Activated B cell treated with CpG ODN at 0.5 μM for 24 hours (primary cell): ENCODE results near the gene SLC39A8. TPM values are rescaled to one million over a fixed set of nuclear protein-coding genes. Genes with fewer than 3 reads are reported as not detected.

Experiments
- ATAC-seq: fragments of 200-7000 bp; cut with Tn5 transposase; one replicate; pipeline ENCODE4 v1.10.0; 2021; ENCODE audit warnings: low read depth, mild to moderate bottlenecking, moderate library complexity
- CTCF ChIA-PET: fragments of 350-600 bp; sonication (Branson Sonifier 250); formaldehyde crosslinking; loops from one replicate; lab custom pipeline; 2021; ENCODE audit warnings: antibody characterized with exemption; lab: Charles Lee
- POLR2A ChIA-PET: fragments of 350-600 bp; sonication (Branson Sonifier 250); formaldehyde crosslinking; loops from one replicate; lab custom pipeline; 2021; ENCODE audit warnings: antibody characterized with exemption; lab: Charles Lee
- DNase-seq: peaks from one replicate; pipeline ENCODE4 v3.0.0; 2022
- H3K27ac Mint-ChIP-seq: one replicate; pipeline ENCODE4 v1.8.0; 2020; ENCODE audit warnings: mixed read lengths
- H3K27me3 Mint-ChIP-seq: one replicate; pipeline ENCODE4 v1.8.0; 2021; ENCODE audit warnings: mixed read lengths
- H3K36me3 Mint-ChIP-seq: one replicate; pipeline ENCODE4 v1.8.0; 2021; ENCODE audit warnings: low read depth, mixed read lengths
- H3K4me1 Mint-ChIP-seq: one replicate; pipeline ENCODE4 v1.8.0; 2021; ENCODE audit warnings: mixed read lengths
- H3K4me3 Mint-ChIP-seq: one replicate; pipeline ENCODE4 v1.8.0; 2020; ENCODE audit warnings: mild to moderate bottlenecking, mixed read lengths
- H3K9me3 Mint-ChIP-seq: one replicate; pipeline ENCODE4 v1.8.0; 2020; ENCODE audit warnings: mixed read lengths
- CTCF ChIP-seq: fragments of 200-600 bp; IDR thresholded peaks from one replicate; pipeline ENCODE4 v1.8.0; 2022; ENCODE audit warnings: antibody characterized with exemption, mild to moderate bottlenecking
- intact Hi-C: fragments of 100-400 bp; cut with micrococcal nuclease; formaldehyde crosslinking; loops from one replicate; pipeline ENCODE4 v1.15.1; 2024
- total RNA-seq: library from RNA; stranded (reverse); gene quantifications from 2 replicates; pipeline ENCODE4 v1.2.3, GENCODE V29; 2022

Gene SLC39A8
- total RNA-seq, 1 donor from 2014 or later: 17.9 TPM

GRCh38 chr4:102341201-102341600, 4.1 kb downstream of the SLC39A8 start:
- TF ChIP-seq CTCF: no peak
- no peak overlapping the region for H3K4me3 Mint-ChIP-seq

GRCh38 chr4:102339018-102339417, 6.3 kb downstream of the SLC39A8 start:
- no peak overlapping the region for H3K27ac Mint-ChIP-seq
- POLR2A ChIA-PET: no interaction called here
- intact Hi-C loops: no loop called here
- H3K36me3 Mint-ChIP-seq: no peaks in the 10 kb centered on the region
- DNase-seq (no peak), ATAC-seq (no peak)
- no peaks in the 10 kb centered on the region for H3K27me3 Mint-ChIP-seq
- H3K9me3 Mint-ChIP-seq: no peaks in the 10 kb centered on the region
- TF ChIP-seq CTCF: no peak
- no peak overlapping the region for H3K4me3 Mint-ChIP-seq
- CTCF ChIA-PET: no interaction called here
- peaks cover 27% of the 10 kb centered on the region for H3K4me1 Mint-ChIP-seq

More at GRCh38 chr4:102341201-102341600, 4.1 kb downstream of the SLC39A8 start:
- H3K27me3 Mint-ChIP-seq: no peaks in the 10 kb centered on the region
- no peak for ATAC-seq
- intact Hi-C loops: loop anchor here (10.0 kb wide), 2 partner anchors 524 to 546 kb away; partner anchors contain the start of genes BANK1 and CISD2
- POLR2A ChIA-PET: no interaction called here
- CTCF ChIA-PET: interaction anchor here (1.0 kb wide), 1 partner anchor 42 kb away, joined by 3 read pairs; no protein-coding TSS in a partner anchor
- H3K27ac Mint-ChIP-seq: no peak overlapping the region
- DNase-seq: no peak
- H3K9me3 Mint-ChIP-seq: no peaks in the 10 kb centered on the region
- peaks cover 4% of the 10 kb centered on the region for H3K36me3 Mint-ChIP-seq
- H3K4me1 Mint-ChIP-seq: peaks cover 31% of the 10 kb centered on the region

GRCh38 chr4:102338405-102338804, 6.9 kb downstream of the SLC39A8 start:
- ChIA-PET CTCF (no interaction called here), POLR2A (no interaction called here)
- no peak overlapping the region for H3K27ac Mint-ChIP-seq
- no peak for TF ChIP-seq CTCF
- peaks cover 26% of the 10 kb centered on the region for H3K4me1 Mint-ChIP-seq
- no peak overlapping the region for H3K4me3 Mint-ChIP-seq
- no peaks in the 10 kb centered on the region for H3K9me3 Mint-ChIP-seq
- intact Hi-C loops: no loop called here
- DNase-seq: no peak
- no peaks in the 10 kb centered on the region for H3K27me3 Mint-ChIP-seq
- no peaks in the 10 kb centered on the region for H3K36me3 Mint-ChIP-seq
- no peak for ATAC-seq

GRCh38 chr4:102335616-102336015, 9.7 kb downstream of the SLC39A8 start:
- Mint-ChIP-seq H3K36me3 (no peaks in the 10 kb centered on the region), H3K4me1 (peaks cover 17% of the 10 kb centered on the region), H3K27ac (no peak overlapping the region), H3K27me3 (no peaks in the 10 kb centered on the region), H3K9me3 (no peaks in the 10 kb centered on the region), H3K4me3 (no peak overlapping the region)
- CTCF ChIA-PET: no interaction called here
- intact Hi-C loops: no loop called here
- ATAC-seq (no peak), DNase-seq (no peak)
- POLR2A ChIA-PET: no interaction called here
- TF ChIP-seq CTCF: no peak

GRCh38 chr4:102334624-102335023, 10.7 kb downstream of the SLC39A8 start:
- intact Hi-C loops: no loop called here
- ChIA-PET CTCF (no interaction called here), POLR2A (no interaction called here)
- Mint-ChIP-seq H3K36me3 (no peaks in the 10 kb centered on the region), H3K4me3 (no peak overlapping the region), H3K4me1 (peaks cover 16% of the 10 kb centered on the region), H3K27ac (no peak overlapping the region), H3K9me3 (no peaks in the 10 kb centered on the region), H3K27me3 (no peaks in the 10 kb centered on the region)
- no peak for DNase-seq
- no peak for ATAC-seq
- TF ChIP-seq CTCF: no peak
